H9 (cell line): Measurements from ENCODE around the gene NPIPB8. TPM values are rescaled to one million over a fixed set of nuclear protein-coding genes. Genes with fewer than 3 reads are reported as not detected.

Source experiments
- DNase-seq: peaks from one replicate; pipeline ENCODE4 v3.0.0-alpha.2; 2017
- H2AFZ ChIP-seq: one replicate; pipeline ENCODE4 v1.6.1; 2013; ENCODE audit warnings: mild to moderate bottlenecking, low read length, control low read depth, moderate library complexity
- H2AK5ac ChIP-seq: 2 replicates; pipeline ENCODE4 v1.6.1; 2013; ENCODE audit warnings: low read length, control low read depth, mixed read lengths; ENCODE audit not compliant: insufficient read length
- H2BK120ac ChIP-seq: one replicate; pipeline ENCODE4 v1.6.1; 2013; ENCODE audit warnings: low read depth, mild to moderate bottlenecking, low read length, control low read depth, inconsistent platforms; ENCODE audit not compliant: poor library complexity, severe bottlenecking
- H2BK12ac ChIP-seq: 2 replicates; pipeline ENCODE4 v1.6.1; 2013; ENCODE audit warnings: low read length, control low read depth, mixed read lengths, low read depth; ENCODE audit not compliant: insufficient read length
- H2BK15ac ChIP-seq: 2 replicates; pipeline ENCODE4 v1.6.1; 2013; ENCODE audit warnings: low read depth, low read length, control low read depth
- H2BK20ac ChIP-seq: one replicate; pipeline ENCODE4 v1.6.1; 2013; ENCODE audit warnings: low read depth, mild to moderate bottlenecking, low read length, control low read depth, inconsistent platforms; ENCODE audit not compliant: poor library complexity, severe bottlenecking
- H2BK5ac ChIP-seq: 2 replicates; pipeline ENCODE4 v1.6.1; 2013; ENCODE audit warnings: low read length, control low read depth, mixed read lengths; ENCODE audit not compliant: insufficient read length
- H3K14ac ChIP-seq: 2 replicates; pipeline ENCODE4 v1.6.1; 2013; ENCODE audit warnings: low read length, control low read depth; ENCODE audit not compliant: insufficient read depth
- H3K18ac ChIP-seq: 2 replicates; pipeline ENCODE4 v1.6.1; 2013; ENCODE audit warnings: low read depth, mild to moderate bottlenecking, mixed read lengths, low read length, control low read depth; ENCODE audit not compliant: insufficient read length
- H3K23ac ChIP-seq: 2 replicates; pipeline ENCODE4 v1.6.1; 2013; ENCODE audit warnings: low read length, control low read depth, mixed read lengths, low read depth; ENCODE audit not compliant: insufficient read length
- H3K23me2 ChIP-seq: 2 replicates; pipeline ENCODE4 v1.6.1; 2013; ENCODE audit warnings: low read depth, mild to moderate bottlenecking, mixed read lengths, low read length, control low read depth; ENCODE audit not compliant: insufficient read length, poor library complexity, severe bottlenecking
- H3K27ac ChIP-seq: 2 replicates; pipeline ENCODE4 v1.5.1; 2013; ENCODE audit warnings: low read length, control low read depth, mixed read lengths, low read depth; ENCODE audit not compliant: insufficient read length
- H3K27me3 ChIP-seq: 2 replicates; pipeline ENCODE4 v1.6.1; 2013; ENCODE audit warnings: low read length, control low read depth, inconsistent platforms; ENCODE audit not compliant: insufficient read depth
- H3K4ac ChIP-seq: 2 replicates; pipeline ENCODE4 v1.6.1; 2013; ENCODE audit warnings: low read depth, mild to moderate bottlenecking, control low read depth, inconsistent platforms, low read length, moderate library complexity
- H3K4me1 ChIP-seq: 2 replicates; pipeline ENCODE4 v1.6.1; 2013; ENCODE audit warnings: low read length, control low read depth, inconsistent platforms; ENCODE audit not compliant: insufficient read depth
- H3K4me2 ChIP-seq: 2 replicates; pipeline ENCODE4 v1.6.1; 2013; ENCODE audit warnings: low read length, control low read depth, mixed read lengths; ENCODE audit not compliant: insufficient read length, insufficient read depth
- H3K56ac ChIP-seq: 2 replicates; pipeline ENCODE4 v1.6.1; 2013; ENCODE audit warnings: low read depth, mild to moderate bottlenecking, mixed read lengths, low read length, control low read depth; ENCODE audit not compliant: insufficient read length
- H3K79me1 ChIP-seq: 2 replicates; pipeline ENCODE4 v1.6.1; 2013; ENCODE audit warnings: low read depth, mild to moderate bottlenecking, moderate library complexity, low read length, control low read depth, inconsistent platforms; ENCODE audit not compliant: insufficient read depth, poor library complexity, severe bottlenecking
- H3K79me2 ChIP-seq: 2 replicates; pipeline ENCODE4 v1.6.1; 2013; ENCODE audit warnings: low read length, control low read depth, inconsistent platforms; ENCODE audit not compliant: insufficient read depth
- H3K9ac ChIP-seq: 2 replicates; pipeline ENCODE4 v1.6.1; 2013; ENCODE audit warnings: low read length, control low read depth, mixed read lengths; ENCODE audit not compliant: insufficient read length; ENCODE audit errors: extremely low read depth
- H3K9me3 ChIP-seq: one replicate; pipeline ENCODE4 v1.6.1; 2013; ENCODE audit warnings: low read depth, low read length, inconsistent platforms; ENCODE audit not compliant: control insufficient read depth
- H3T11ph ChIP-seq: one replicate; pipeline ENCODE4 v1.6.1; 2013; ENCODE audit warnings: mild to moderate bottlenecking, low read length, control low read depth, inconsistent platforms
- H4K20me1 ChIP-seq: one replicate; pipeline ENCODE4 v1.6.1; 2013; ENCODE audit not compliant: control insufficient read depth, insufficient read length, insufficient read depth
- H4K5ac ChIP-seq: 2 replicates; pipeline ENCODE4 v1.6.1; 2013; ENCODE audit warnings: low read depth, mild to moderate bottlenecking, mixed read lengths, low read length, control low read depth; ENCODE audit not compliant: insufficient read length
- H4K8ac ChIP-seq: replicated peaks from 2 replicates; pipeline ENCODE4 v1.6.1; 2013; ENCODE audit warnings: low read length, control low read depth, mixed read lengths, low read depth; ENCODE audit not compliant: insufficient read length
- H4K91ac ChIP-seq: 2 replicates; pipeline ENCODE4 v1.6.1; 2013; ENCODE audit warnings: low read depth, mild to moderate bottlenecking, moderate library complexity, mixed read lengths, low read length, control low read depth; ENCODE audit not compliant: insufficient read length
- H3K27ac Mint-ChIP-seq, 3 experiments: 2 replicates in 2 of 3; 3 replicates in 1 of 3; pipeline ENCODE4 v1.8.0; 2020 to 2021; ENCODE audit warnings: mixed read lengths in 3 of 3, mild to moderate bottlenecking in 1 of 3, moderate library complexity in 1 of 3
- H3K27me3 Mint-ChIP-seq: 2 replicates; pipeline ENCODE4 v1.8.0; 2021; ENCODE audit warnings: low read depth, mild to moderate bottlenecking, moderate library complexity, mixed read lengths
- H3K36me3 Mint-ChIP-seq, 3 experiments: 2 replicates in 2 of 3; 3 replicates in 1 of 3; pipeline ENCODE4 v1.8.0; 2020 to 2021; ENCODE audit warnings: low read depth in 3 of 3, mixed read lengths in 3 of 3; ENCODE audit not compliant: insufficient read depth in 1 of 3
- H3K4me1 Mint-ChIP-seq, 2 experiments: 2 replicates each; pipeline ENCODE4 v1.8.0; 2020; ENCODE audit warnings: mixed read lengths in 2 of 2
- H3K4me3 Mint-ChIP-seq, 2 experiments: 2 replicates in 1 of 2; 3 replicates in 1 of 2; pipeline ENCODE4 v1.8.0; 2020 to 2021; ENCODE audit warnings: mild to moderate bottlenecking in 2 of 2, mixed read lengths in 2 of 2, moderate library complexity in 1 of 2
- H3K9me3 Mint-ChIP-seq, 2 experiments: 2 replicates in 1 of 2; 3 replicates in 1 of 2; pipeline ENCODE4 v1.8.0; 2020; ENCODE audit warnings: mild to moderate bottlenecking in 2 of 2, mixed read lengths in 2 of 2, moderate library complexity in 1 of 2
- CTCF ChIP-seq: fragments of 200-600 bp; sonication (generic); conservative IDR thresholded peaks from 3 replicates; pipeline ENCODE4 v1.8.0; 2021; ENCODE audit warnings: antibody characterized with exemption, mild to moderate bottlenecking
- WGBS: extraction: QIAGEN DNeasy Blood & Tissue Kit; methylation state at CpG from one replicate; pipeline ENCODE4 v1.1.7; 2013; ENCODE audit warnings: missing lambda C conversion rate, low lambda C conversion rate, mixed read lengths; ENCODE audit not compliant: insufficient read length; ENCODE audit errors: extremely low coverage; 5-methylcytosine and 5-hydroxymethylcytosine counted together
- total RNA-seq: library from RNA; stranded (reverse); gene quantifications from 2 replicates; pipeline ENCODE4 v1.2.1, GENCODE V29; 2021

Gene NPIPB8
- total RNA-seq, 1 experiment from 2014 or later, result not detected

- Histone ChIP-seq H3K56ac (no peak within 1 kb of the TSS), H3K4ac (no peak within 1 kb of the TSS), H4K91ac (no peak within 1 kb of the TSS), H2BK5ac (no peak within 1 kb of the TSS), H4K5ac (no peak within 1 kb of the TSS), H3K14ac (no peak within 1 kb of the TSS), H3K23ac (no peak within 1 kb of the TSS), H3K9me3 (no peaks in the 10 kb centered on the region), H3K27me3 (no peaks in the 10 kb centered on the region), H2AK5ac (no peak within 1 kb of the TSS), H4K20me1 (no peaks in the 10 kb centered on the region), H3K79me2 (no peaks in the 10 kb centered on the region), H2BK20ac (no peak within 1 kb of the TSS), H3K23me2 (no peaks in the 10 kb centered on the region), H3K27ac (no peak within 1 kb of the TSS), H2BK15ac (no peak within 1 kb of the TSS), H3K18ac (peak within 1 kb of the TSS; percentile 5), H3K4me1 (no peaks in the 10 kb centered on the region), H2BK12ac (no peak within 1 kb of the TSS), H3T11ph (no peak within 1 kb of the TSS), H3K4me2 (no peak within 1 kb of the TSS), H4K8ac (no peak within 1 kb of the TSS), H2BK120ac (no peak within 1 kb of the TSS), H3K79me1 (no peaks in the 10 kb centered on the region), H3K9ac (no peak within 1 kb of the TSS), H2AFZ (no peak within 1 kb of the TSS)
- Mint-ChIP-seq H3K36me3 (no peaks in the 10 kb centered on the region), H3K27me3 (no peaks in the 10 kb centered on the region), H3K9me3 (no peaks in the 10 kb centered on the region), H3K4me3 (no peak within 1 kb of the TSS; a peak in 1 of 5 replicates), H3K4me1 (peaks cover 17 to 22% of the 10 kb centered on the region in 2 experiments), H3K27ac (peak within 1 kb of the TSS; percentile 53 to 91 (median 82); a peak in 2 of 7 replicates)
- WGBS, result no CpG with 5 or more reads among the region's 11 CpGs
- peak; percentile 42 for DNase-seq
- TF ChIP-seq CTCF, result no peak
These were observed 28.0 kb upstream of the NPIPB8 start, which contains the start of gene SULT1A1 for GRCh38 chr16:28609631-28610594. Gene SULT1A1, minus strand, starts transcription at chr16:28610044. Its CDS starts 1,189 bp downstream, at chr16:28608855.
